22Rv1 (cell line): Measurements from ENCODE around the gene SLC16A12.

Experiments
- H3K27ac ChIP-seq: fragments of 450-650 bp; 2 replicates; pipeline ENCODE4 v1.5.1; 2017
- ZFX ChIP-seq: fragments of 450-650 bp; IDR thresholded peaks from 2 replicates; pipeline ENCODE4 v1.6.1; 2017; ENCODE audit warnings: antibody characterized with exemption, borderline replicate concordance
- TF ChIP-seq, protein P1 (sequence below): fragments of 450-650 bp; IDR thresholded peaks from 2 replicates; pipeline ENCODE4 v1.5.1; 2017; ENCODE audit warnings: mild to moderate bottlenecking

The SLC16A12 gene, protein sequence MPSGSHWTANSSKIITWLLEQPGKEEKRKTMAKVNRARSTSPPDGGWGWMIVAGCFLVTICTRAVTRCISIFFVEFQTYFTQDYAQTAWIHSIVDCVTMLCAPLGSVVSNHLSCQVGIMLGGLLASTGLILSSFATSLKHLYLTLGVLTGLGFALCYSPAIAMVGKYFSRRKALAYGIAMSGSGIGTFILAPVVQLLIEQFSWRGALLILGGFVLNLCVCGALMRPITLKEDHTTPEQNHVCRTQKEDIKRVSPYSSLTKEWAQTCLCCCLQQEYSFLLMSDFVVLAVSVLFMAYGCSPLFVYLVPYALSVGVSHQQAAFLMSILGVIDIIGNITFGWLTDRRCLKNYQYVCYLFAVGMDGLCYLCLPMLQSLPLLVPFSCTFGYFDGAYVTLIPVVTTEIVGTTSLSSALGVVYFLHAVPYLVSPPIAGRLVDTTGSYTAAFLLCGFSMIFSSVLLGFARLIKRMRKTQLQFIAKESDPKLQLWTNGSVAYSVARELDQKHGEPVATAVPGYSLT

DNA sequence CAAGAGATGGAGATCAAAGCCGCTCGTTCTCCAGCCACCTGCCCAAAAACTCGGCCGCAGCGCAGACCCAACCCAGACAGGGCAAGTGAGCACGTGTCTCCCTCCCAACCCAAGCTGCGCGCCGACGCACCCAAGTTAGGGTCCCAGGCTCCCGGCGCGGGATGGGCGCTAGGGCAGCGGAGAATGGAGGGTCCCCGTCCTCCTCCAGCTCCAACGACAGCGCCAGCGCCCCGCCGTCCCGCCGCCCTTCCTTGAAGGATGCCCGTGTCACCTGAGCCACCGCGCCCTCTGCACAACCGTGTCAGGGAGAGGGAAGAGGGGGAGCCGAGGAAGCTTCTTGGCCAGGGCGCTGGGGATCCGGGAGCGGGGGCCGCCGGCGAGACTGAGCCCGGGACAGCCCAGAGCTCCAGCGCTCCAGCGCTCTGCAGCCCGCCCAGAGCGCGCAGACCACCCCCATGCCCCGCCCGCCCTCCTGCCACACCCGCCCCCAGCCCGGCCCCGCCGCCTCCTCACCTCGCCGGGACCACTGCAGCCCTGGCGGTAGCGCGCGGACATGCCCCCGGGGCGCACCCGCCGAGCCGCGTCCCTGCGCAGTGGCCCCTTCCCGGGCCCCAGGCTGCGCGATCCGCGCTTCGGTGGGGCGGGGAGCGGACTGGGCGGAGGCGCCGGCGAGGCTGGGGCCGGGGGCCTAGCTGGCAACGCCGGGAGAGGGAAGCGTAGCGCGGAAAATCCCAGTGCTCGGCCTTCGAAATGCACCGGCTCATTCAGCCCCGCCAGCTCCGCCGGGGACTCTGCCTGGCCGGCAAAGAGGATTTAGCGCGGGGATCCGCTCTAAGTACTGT is at the start of gene SLC16A12:
Gene SLC16A12, minus strand, starts transcription at position 424 of the 842 bp plus-strand sequence. CDS start 73,016 bp downstream, outside the sequence.
- no peak within 1 kb of the TSS for H3K27ac ChIP-seq
- TF ChIP-seq, protein P1, sequence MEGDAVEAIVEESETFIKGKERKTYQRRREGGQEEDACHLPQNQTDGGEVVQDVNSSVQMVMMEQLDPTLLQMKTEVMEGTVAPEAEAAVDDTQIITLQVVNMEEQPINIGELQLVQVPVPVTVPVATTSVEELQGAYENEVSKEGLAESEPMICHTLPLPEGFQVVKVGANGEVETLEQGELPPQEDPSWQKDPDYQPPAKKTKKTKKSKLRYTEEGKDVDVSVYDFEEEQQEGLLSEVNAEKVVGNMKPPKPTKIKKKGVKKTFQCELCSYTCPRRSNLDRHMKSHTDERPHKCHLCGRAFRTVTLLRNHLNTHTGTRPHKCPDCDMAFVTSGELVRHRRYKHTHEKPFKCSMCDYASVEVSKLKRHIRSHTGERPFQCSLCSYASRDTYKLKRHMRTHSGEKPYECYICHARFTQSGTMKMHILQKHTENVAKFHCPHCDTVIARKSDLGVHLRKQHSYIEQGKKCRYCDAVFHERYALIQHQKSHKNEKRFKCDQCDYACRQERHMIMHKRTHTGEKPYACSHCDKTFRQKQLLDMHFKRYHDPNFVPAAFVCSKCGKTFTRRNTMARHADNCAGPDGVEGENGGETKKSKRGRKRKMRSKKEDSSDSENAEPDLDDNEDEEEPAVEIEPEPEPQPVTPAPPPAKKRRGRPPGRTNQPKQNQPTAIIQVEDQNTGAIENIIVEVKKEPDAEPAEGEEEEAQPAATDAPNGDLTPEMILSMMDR = no peak
- TF ChIP-seq ZFX = no peak

DNA sequence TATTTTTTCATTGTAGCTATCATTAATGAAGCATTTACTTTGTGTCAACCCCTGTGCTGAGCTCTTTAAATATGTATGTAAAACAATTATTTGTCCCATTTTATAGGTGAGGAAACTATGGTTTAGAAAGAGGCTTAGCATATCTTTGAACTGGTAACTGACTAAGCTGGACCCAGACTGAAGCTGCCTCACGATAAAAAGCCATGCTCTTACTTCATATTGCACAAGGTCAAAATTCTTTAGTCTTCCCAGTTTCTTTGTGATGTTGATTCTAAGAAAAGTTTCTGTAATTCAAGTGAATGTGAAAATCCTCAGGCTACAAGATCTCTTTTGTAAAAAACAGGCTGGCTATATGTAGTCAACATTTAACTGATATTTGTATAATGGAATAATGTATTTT is 46.6 kb upstream of the SLC16A12 start:
- no peak overlapping the region for H3K27ac ChIP-seq
- no peak for TF ChIP-seq ZFX
- TF ChIP-seq, protein P1 = no peak

DNA sequence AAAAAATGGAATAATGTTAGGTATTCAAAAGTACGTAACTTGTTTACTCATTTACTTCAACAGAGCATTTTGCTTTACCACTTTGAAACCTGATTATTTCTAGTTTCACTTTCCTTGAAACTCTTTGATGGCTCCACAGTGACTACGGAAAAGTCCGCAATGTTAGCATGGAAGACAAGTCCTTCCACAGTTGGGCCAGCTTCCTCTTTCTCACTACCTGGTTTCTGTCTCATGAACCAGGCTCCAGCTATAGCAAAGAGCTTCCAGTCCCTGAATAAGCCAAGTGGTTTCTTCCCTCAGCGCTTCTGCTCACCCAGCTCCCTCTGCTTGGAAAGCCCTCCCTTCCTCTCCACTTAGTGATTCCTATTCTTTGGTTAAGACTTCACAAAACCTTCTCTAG is 44.8 kb upstream of the SLC16A12 start:
- TF ChIP-seq, protein P1 = no peak
- no peak for TF ChIP-seq ZFX
- no peak overlapping the region for H3K27ac ChIP-seq

DNA sequence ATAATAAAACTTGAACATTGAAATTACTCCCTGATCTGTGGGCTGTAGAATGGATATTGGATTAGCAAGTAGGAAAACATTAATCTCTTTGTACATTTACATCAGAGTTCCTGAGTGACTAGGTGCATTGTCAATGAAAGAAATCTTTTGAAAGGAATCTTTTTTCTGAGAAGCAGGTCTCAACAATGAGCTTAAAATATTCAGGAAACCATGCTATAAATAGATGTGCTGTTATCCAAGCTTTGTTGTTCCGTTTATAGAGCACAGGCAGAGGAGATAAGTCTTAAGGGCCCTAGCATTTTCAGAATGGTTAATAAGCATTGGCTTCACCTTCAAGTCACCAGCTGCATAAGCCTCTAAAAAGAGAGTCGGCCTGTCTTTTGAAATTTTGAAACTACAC is 41.3 kb upstream of the SLC16A12 start:
- no peak for TF ChIP-seq ZFX
- TF ChIP-seq, protein P1 = no peak
- H3K27ac ChIP-seq = no peak overlapping the region

DNA sequence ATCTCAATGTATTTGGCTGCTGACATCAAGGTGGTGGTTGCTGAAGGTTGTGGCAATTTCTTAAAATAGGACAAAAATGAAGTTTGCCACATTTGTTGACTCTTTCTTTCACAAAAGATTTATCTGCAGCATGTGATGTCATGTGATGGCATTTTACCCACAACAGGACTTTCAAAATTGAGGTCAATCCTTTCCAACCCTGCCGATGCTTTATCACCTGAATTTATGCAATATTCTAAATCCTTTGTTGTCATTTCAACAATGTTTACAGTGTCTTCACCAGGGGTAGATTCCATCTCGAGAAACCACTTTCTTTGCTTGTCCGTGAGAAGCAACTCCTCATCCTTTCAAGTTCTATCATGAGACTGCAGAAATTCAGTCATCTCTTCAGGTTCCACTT is 40.6 kb upstream of the SLC16A12 start:
- H3K27ac ChIP-seq = no peak overlapping the region
- TF ChIP-seq, protein P1 = no peak
- no peak for TF ChIP-seq ZFX

DNA sequence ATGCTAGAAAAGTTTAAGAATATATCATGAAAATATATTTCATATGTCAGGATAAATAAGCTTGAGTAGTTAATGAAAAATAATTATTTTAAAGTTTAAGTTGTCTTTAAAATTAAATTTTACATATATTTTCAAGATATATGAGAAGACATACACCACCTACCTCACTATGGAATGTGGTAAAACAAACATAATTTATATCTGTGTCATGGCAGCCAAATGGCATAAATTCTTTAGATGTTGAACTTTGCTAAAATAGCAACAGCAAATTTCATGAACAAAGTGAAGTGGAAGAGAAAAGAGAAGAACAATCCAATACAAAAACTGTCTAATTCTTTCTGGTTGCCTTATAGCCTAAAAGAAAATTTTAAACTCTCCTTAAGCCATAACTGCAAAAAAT is 39.6 kb upstream of the SLC16A12 start:
- H3K27ac ChIP-seq = no peak overlapping the region
- TF ChIP-seq ZFX = no peak
- TF ChIP-seq, protein P1 = no peak

DNA sequence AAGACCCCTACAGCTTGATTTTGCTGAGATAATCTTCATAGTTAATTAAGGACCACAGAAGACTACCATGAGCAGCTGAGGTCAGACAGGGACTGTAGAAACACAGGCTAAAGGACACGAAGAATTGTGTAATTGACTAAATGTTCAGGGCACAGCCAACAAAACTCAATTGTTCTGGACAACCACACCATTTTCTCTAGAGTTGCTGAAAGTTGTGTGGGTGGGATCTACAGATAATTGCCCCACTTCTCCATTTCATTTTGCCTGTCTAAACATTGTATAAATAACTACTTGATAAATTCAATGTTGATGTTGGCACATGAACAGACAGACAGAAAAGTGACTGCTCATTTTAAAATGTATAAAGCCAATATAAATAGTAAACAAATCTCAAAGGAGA is 39.0 kb upstream of the SLC16A12 start:
- TF ChIP-seq, protein P1 = no peak
- TF ChIP-seq ZFX = no peak
- no peak overlapping the region for H3K27ac ChIP-seq
